NCI-H1436 (cell line): Measurements from ENCODE around the gene ZC3H4.

ENCODE experiments used
- DNase-seq: peaks from one replicate; lab custom pipeline; 2025; lab: John Stamatoyannopoulos, UW

Gene ZC3H4

GRCh38 chr19:47133021-47133471, 19.5 kb upstream of the ZC3H4 start:
- DNase-seq, result no peak

DNA sequence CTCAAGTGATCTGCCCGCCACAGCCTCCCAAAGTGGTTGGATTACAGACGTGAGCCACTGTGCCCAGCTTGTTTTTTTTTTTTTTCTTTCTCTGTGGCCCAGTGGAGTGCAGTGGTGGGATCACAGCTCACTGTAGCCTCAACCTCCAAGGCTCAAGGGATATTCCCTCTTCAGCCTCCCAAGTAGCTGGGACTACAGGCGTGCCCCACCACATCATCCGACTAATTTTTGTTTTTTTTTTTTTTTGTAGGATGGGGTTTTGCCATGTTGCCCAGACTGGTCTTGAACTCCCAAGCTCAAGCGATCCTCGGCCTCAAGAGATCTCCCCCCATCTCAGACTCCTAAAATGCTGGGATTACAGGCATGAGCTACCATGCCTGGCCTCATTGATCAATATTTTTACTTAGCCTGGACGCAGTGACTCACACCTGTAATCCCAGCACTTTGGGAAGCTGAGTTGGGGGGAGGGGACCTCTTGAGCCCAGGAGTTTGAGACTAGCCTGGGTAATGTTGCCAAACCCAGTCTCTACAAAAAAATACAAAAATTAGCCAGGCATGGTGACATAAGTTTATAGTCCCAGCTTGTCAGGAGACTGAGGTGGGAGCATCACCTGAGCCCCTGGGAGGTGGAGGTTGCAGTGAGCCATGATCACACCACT, 18.7 kb upstream of the ZC3H4 start:
- DNase-seq, result no peak

DNA sequence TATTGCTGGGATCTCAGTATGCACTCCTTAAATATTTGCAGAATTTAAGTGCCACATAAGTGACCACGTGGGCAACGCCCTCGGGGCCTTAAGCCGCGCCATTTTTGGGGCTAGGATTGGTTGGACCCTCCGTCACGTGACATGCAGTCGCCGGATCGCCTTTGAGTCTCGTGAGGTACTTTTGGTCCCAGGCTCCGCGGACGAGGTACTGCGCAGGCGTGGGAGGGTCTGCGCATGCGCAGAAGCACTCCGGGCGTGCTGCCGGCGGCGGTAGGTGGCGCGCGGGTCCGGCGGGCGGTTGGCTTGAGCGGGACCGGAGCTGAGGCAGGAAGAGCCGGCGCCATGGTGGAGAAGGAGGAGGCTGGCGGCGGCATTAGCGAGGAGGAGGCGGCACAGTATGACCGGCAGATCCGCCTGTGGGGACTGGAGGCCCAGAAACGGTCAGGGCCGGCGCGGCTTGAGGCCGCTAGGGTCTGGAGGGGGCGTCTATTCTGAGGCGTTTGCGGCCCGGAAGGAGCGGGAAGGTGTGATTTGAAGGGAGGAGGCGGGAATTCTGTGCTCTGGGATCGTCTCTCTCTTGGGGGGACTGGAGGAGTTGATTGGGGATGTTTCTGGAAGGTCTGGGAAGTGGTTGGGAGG, 17.1 kb upstream of the ZC3H4 start, which contains the start of gene SAE1:
TSS of gene SAE1 (plus strand) at position 247 of the 639 bp plus-strand sequence. CDS start at position 343, 96 bp downstream.
- peak; percentile 98 for DNase-seq

- no peak for DNase-seq
Observed at GRCh38 chr19:47130120-47130588, 16.6 kb upstream of the ZC3H4 start.

- DNase-seq, result no peak
Observed at GRCh38 chr19:47129579-47129978, 16.0 kb upstream of the ZC3H4 start.

GRCh38 chr19:47125669-47125938, 12.0 kb upstream of the ZC3H4 start:
- no peak for DNase-seq

GRCh38 chr19:47124937-47125668, 11.5 kb upstream of the ZC3H4 start:
- peak; percentile 74 for DNase-seq

DNA sequence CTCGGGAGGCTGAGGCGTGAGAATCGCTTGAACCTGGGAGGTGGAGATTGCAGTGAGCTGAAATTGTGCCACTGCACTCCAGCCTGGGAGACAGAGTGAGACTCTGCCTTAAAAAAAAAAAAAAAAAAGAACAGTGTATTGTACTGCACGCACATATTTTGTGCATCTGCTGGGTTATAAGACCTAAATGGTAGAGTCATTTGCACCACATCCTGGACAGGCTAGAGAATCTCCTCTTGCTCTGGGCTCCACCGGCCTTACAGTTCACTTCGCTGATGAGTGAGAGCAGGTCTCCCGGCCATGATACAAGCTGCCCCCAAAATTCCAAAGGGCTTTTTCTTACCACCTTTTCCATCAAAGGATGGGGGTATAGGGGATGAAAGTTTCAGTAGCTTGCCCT, 9.8 kb upstream of the ZC3H4 start:
- no peak for DNase-seq

- no peak for DNase-seq
Observed at GRCh38 chr19:47122359-47123335, 9.1 kb upstream of the ZC3H4 start.

DNA sequence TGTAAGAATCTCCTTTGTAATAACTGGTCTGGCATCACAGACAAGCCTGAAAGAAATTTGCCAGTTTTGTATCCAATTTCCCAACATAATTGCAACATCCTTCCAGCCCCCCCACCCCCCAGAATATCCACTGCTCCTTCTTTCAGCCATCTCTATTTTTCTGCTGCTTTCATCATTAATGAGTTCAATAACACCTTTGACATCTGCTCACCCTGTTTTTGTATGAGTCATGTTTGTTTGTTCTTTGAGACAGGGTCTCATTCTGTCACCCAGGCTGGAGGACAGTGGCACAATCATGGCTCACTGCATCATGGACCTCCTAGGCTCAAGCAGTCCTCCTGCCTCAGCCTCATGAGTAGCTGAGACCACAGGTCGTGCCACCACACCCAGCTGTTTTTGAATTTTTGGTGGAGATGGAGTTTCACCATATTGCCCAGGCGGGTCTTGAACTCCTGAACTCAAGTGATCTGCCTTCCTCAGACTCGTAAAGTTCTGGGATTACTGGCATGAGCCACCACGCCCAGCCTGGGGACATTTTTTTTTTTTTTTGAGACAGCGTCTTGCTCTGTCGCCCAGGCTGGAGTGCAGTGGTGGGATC, 7.0 kb upstream of the ZC3H4 start:
- DNase-seq, result no peak

DNA sequence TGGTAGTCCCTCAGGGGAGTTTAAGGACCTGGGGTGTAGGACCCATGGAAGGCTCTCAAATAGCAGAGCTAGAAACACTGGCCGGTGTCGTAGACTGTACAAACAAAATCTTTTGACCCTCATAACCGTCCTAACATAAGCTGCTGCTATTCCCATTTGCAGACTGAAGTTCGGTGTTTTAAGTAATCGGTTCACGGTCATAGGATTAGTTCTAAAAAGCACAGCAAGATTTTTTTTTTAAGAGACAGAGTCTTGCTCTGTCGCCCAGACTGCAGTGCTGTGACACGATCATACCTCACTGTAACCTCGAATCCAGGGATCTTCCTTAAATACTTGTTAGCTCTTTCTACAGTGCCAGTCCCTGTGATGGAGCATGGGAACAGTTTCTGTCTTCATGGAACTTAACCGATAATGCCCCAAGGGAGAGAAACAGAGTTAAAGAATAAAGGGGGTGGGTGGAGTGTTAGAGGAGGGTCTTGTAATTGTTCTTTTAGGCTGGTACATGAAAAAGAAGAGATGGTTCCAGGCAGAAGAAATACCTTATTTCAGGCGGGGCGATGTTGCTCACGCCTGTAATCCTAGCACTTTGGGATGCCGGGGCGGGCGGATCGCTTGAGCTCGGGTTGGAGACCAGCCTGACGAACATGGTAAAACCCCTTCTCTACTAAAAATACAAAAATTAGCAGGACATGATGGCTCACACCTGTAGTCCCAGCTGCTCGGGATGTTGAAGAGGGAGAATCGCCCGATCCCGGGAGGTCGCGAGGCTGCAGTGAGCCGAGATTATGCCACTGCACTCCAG, 475 bp upstream of the ZC3H4 start:
- DNase-seq, result no peak

DNA sequence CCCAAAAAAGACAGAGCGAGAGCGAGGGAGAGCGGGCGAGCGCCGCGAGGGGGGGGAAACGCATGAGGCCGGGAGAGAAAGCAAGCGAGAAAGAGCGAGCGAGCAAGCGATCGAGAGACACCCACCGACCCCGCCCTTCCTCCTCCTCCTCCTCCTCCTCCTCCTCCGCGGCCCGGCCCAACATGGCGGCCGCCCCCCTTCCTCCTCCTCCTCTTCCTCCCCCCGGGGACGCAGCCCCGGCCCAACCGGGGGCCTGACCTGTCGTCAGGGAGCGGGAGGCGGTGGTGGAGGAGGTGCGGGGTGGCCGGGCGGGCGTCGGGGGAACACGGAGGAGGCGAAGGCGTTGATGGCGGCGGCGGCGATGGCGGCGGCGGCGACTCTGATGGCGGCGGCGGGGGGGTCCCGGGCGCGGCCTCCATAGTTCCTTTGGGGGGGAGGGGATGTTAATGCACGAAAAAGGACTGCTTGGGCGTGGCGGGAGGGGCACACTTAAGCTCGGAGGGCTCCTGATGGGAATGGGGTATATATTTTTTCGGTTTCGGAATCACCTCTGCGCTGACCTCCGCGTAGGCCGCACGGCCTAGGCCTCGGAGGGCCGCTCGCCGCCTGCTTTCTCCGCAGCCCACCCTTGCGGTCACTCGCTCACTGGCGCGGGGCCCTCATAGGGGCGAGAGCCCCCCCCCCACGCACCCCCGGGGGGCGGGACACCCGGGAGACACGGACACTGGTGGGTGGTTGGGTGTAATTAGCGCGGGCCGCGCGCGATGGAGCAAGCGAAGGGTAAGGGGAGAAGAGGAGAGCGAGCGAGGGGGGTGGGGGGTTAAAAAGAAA, 1.2 kb downstream of the ZC3H4 start:
- DNase-seq, result peak; percentile 83

DNA sequence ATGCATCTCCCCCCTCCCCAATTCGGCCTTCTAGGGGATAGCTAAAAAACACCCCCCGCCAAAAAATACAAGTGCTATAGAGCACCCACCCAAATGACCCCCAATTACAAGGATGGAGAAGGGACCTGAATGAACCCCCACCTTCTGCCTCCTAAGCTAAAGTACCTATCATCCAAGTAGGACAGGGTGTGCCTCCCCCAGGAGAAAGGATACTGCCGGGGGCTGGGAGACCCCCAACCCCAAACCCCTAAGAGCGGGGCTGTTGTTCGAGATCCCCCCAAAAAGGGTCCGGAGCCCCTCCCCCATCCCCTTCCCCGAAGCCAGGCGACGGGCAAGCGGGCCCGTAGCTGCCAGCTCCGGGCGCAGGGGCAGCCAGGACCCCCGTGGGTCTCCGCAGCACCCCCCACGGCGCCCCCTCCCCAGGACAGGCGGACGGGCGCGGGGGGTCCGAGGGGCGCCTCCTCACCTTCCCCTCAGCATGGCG, 1.9 kb downstream of the ZC3H4 start:
- DNase-seq, result no peak

DNA sequence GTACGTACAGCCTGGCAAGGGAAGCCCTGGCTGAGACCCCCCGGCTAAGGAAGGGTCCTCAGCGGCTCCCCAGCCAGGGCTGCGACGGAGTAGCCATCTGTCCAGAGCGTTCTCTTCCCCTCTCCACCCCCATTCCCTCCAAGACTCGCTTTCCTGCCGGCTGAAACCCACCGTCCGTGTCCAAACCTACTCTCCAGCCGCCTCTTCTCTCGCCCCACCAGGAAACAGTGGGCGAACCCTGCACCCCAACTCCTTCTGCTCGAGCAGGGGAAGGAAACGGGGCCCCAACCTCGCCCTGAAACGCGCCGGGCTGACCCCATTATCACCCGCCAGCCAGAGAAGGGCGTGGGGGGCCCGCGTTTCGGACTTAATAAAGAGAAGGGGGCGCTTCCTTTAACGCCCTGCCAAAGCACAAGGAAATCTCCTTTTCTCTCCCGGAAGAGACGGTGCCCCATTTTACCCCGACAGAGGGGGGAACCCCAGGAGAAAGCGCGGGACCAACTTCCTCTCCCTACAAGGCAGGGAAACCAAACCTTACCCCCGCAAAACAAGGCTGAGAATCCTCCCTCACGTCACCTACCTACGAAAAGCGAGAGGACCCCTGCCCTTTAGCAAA, 2.5 kb downstream of the ZC3H4 start:
- no peak for DNase-seq

DNA sequence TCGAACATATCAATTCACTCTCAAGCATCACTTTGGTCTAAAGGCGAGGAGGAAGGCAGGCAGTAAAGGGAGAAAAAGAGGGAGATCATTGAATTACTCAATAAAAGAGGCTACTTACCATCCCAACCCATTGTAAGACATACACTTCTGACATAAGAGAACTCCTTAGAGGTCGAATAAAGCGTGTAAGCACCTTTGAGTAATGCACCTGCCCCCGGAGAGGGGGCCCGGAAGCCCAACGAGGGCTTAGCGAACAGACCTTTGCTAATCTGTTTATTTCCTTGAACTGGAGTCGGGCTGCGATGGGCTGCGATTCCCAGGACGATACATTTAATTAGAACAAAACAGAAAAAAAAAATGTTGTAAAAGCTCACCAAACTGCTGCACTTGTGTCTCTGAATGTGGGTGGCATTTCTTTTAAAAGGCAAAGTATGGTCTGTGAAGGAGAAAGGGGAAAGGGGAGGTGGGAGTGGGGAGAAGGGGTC, 3.0 kb downstream of the ZC3H4 start:
- DNase-seq, result peak; percentile 33

DNA sequence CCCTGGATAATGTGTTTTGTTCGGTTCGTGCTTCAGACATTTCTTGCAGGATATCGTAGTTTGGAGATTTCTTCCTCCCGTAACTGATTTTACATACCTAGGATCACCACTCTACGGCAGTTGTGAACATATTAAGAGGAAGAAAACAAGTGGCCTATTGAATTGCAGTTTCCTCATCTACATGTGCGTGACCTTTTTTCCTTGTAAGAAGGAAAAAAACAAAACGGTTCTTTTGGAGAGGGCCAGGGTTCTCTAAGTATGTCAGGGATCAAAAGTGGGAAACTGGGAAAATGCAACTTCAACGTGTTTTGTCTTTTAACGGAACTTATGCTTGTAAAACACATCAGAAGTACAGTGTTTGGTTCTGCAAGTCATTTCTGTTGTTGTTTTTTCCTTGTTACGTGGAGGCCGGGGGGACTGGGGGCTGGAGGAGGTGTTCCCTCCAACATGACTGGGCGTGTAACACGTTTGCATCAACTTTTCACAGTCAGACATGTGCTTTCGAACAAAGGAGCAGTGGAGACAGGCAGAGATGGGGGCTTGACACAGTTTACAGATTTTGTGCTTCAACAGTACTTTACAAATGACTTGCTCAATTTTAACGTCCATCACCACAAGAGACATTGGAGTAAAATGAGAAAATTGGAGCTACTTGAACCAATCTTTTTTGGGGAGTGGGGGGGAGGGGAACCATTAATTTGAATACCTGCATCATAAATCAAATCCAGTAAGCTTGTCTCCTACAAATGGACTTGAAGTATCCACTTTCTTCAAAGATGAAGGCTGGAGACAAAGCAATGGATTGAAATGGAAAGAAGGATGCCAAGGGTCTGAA, 3.8 kb downstream of the ZC3H4 start:
- DNase-seq, result peak; percentile 18

DNA sequence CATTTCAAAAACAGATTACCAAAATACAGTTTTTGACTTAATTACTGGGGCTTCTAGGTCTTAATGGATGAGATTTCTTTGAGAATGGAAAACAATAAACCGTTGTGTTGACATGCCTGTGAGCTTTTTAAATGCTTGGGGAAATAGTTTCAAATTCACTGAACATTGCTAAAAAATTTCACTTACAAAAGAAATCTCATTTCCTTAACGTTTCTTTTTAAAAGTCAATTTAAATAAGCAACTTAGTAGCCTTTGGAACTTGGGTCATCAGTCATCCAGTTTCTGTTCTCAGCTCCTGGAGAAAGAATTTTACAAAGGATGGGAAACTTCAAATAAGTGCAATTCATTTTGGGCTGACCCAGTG, 4.4 kb downstream of the ZC3H4 start:
- no peak for DNase-seq
